Body of pancreas (tissue), 4 donors: ENCODE measurements around the gene SPOCK1. TPM values are rescaled to one million over a fixed set of nuclear protein-coding genes. Genes with fewer than 3 reads are reported as not detected.

Experiments used
- ATAC-seq: fragments of 150-250 bp; one replicate; pipeline ENCODE4 v1.9.1; 2016
- DNase-seq, 4 donors: peaks; one replicate each; pipeline ENCODE4 v3.0.0-alpha.2; 2019
- H3K27ac ChIP-seq, 4 donors: fragments of 200-600 bp; sonication (generic); 1 replicate in 3 of 4; 2 replicates in 1 of 4; pipeline versions ENCODE4 v1.5.1 to v1.6.1; 2016 to 2019; ENCODE audit warnings: mild to moderate bottlenecking in 1 of 4, mixed read lengths in 1 of 4, moderate library complexity in 1 of 4
- H3K27me3 ChIP-seq, 2 donors: fragments of 200-600 bp; sonication (generic); one replicate each; pipeline ENCODE4 v1.6.0; 2016; ENCODE audit warnings: mild to moderate bottlenecking in 1 of 2
- H3K36me3 ChIP-seq, 2 donors: fragments of 200-600 bp; sonication (generic); replicated peaks in 1 of 2; 2 replicates each; pipeline ENCODE4 v1.5.1; 2016; ENCODE audit warnings: low read depth in 2 of 2; ENCODE audit not compliant: insufficient read depth in 1 of 2
- H3K4me1 ChIP-seq: fragments of 200-600 bp; sonication (generic); one replicate; pipeline ENCODE4 v1.6.0; 2016
- H3K4me3 ChIP-seq, 2 donors: fragments of 200-600 bp; sonication (generic); 1 replicate in 1 of 2; 2 replicates in 1 of 2; pipeline ENCODE4 v1.5.1; 2016 to 2019
- H3K9me3 ChIP-seq, 3 donors: fragments of 200-600 bp; sonication (generic); 1 replicate in 2 of 3; 2 replicates in 1 of 3; pipeline ENCODE4 v1.5.1; 2016
- POLR2A ChIP-seq, 3 donors: fragments of 450-650 bp; IDR thresholded peaks; one replicate each; pipeline ENCODE4 v1.6.1; 2016; ENCODE audit warnings: antibody characterized with exemption in 3 of 3, mild to moderate bottlenecking in 2 of 3
- WGBS, 2 donors: methylation state at CpG; one replicate each; pipeline ENCODE4 v1.1.5; 2017; 5-methylcytosine and 5-hydroxymethylcytosine counted together
- intact Hi-C: fragments of 100-400 bp; cut with DNase I; formaldehyde crosslinking; loops from one replicate; pipeline ENCODE4 v1.15.1; 2023
- total RNA-seq, 2 donors: library from RNA; depleted of rRNA; stranded (reverse); fragments of >200 nt; gene quantifications; one replicate each; pipeline ENCODE4 v1.1.0, GENCODE V29; 2016
- TF ChIP-seq, protein P1 (sequence below), 7 experiments: fragments of 450-650 bp in 4 of 7; fragments of 200-600 bp in 3 of 7; sonication (generic) in 3 of 7; IDR thresholded peaks; one replicate each; pipeline ENCODE4 v1.5.1; 2016 to 2019; ENCODE audit warnings: antibody characterized with exemption in 7 of 7

The SPOCK1 gene
- total RNA-seq, 2 donors from 2014 or later: 22.4 to 30.6 TPM

DNA sequence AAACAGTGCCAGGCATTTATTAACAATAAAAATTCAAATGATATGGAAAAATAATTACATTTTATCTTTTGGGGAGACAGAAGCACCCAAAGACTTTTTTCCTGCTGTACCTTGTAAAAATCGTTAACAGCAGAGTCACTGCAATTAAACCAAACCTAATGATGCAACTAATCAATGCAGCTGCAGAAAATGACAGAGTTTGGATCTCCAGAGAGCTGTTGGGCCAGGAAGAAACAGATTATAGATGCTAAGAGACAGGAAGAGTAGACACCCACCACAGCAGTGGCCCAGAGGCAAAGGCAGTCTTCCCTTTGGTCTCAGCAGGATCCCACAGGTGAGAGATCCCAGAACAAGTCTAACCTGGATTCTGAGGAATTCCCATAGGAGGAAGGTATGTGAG is 53.0 kb downstream of the SPOCK1 start:
- no peaks in the 10 kb centered on the region for H3K9me3 ChIP-seq
- intact Hi-C loops: no loop called here
- whole genome bisulfite sequencing, 2 donors: 45 to 48% methylated on average over 1 of the region's 1 CpG
- DNase-seq (no peak), ATAC-seq (no peak)
- no peaks in the 10 kb centered on the region for H3K36me3 ChIP-seq
- TF ChIP-seq, protein P1, sequence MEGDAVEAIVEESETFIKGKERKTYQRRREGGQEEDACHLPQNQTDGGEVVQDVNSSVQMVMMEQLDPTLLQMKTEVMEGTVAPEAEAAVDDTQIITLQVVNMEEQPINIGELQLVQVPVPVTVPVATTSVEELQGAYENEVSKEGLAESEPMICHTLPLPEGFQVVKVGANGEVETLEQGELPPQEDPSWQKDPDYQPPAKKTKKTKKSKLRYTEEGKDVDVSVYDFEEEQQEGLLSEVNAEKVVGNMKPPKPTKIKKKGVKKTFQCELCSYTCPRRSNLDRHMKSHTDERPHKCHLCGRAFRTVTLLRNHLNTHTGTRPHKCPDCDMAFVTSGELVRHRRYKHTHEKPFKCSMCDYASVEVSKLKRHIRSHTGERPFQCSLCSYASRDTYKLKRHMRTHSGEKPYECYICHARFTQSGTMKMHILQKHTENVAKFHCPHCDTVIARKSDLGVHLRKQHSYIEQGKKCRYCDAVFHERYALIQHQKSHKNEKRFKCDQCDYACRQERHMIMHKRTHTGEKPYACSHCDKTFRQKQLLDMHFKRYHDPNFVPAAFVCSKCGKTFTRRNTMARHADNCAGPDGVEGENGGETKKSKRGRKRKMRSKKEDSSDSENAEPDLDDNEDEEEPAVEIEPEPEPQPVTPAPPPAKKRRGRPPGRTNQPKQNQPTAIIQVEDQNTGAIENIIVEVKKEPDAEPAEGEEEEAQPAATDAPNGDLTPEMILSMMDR (IDR thresholded peaks at IDR 0.05): no peak
- TF ChIP-seq POLR2A (IDR thresholded peaks at IDR 0.05): no peak
- no peak overlapping the region for H3K27ac ChIP-seq
- H3K27me3 ChIP-seq: no peaks in the 10 kb centered on the region
- no peaks in the 10 kb centered on the region for H3K4me1 ChIP-seq
- no peak overlapping the region for H3K4me3 ChIP-seq

DNA sequence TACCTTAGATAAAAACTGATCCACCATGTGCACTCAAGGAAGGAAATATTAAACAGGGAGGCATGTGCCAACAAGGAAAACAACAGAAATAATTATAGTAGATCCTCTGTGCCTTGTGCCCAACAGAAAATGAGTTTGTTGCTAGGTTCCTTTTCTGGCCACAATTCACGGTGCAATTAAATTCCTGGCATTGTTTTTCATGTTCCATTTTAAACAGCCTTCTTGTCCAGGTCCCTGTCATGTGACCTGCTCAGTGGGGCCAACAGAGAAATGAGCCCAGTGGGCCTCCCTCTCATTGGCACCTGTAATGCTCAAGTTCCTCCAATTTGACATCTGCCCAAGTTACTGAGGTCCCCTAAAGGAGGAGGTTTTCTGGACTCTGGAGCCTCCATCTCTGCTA is 56.5 kb downstream of the SPOCK1 start:
- Histone ChIP-seq H3K27me3 (no peaks in the 10 kb centered on the region), H3K9me3 (no peaks in the 10 kb centered on the region), H3K4me1 (no peaks in the 10 kb centered on the region), H3K36me3 (no peaks in the 10 kb centered on the region), H3K4me3 (no peak overlapping the region), H3K27ac (no peak overlapping the region)
- 47 to 48% methylated on average over 1 of the region's 1 CpG for WGBS, 2 donors
- no peak for ATAC-seq
- intact Hi-C loops: no loop called here
- no peak for DNase-seq
- no peak for TF ChIP-seq POLR2A (IDR thresholded peaks at IDR 0.05)
- TF ChIP-seq, protein P1 (IDR thresholded peaks at IDR 0.05): no peak

DNA sequence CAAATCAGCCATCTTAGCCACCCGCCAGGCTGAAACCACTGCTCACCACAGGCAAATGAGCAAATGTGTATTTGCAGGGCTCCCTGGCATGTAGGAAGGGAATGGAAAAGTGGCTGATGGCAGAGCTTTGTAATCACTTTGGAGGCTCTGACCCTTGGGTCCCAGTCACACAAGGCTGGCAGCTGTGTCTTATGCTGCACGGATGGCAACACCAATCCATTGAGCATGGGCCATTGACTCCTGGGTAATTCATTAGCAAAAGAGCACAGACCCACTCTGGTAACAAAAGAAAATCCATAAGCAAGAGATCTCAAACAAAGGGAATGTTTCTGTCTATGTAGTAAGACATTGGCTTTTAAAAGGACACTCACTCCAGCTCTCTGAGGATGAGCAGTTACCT is 57.6 kb downstream of the SPOCK1 start:
- 77 to 83% methylated on average over 2 of the region's 2 CpGs for WGBS, 2 donors
- no peaks in the 10 kb centered on the region for H3K4me1 ChIP-seq
- no peaks in the 10 kb centered on the region for H3K36me3 ChIP-seq
- no peak for DNase-seq
- H3K27ac ChIP-seq: no peak overlapping the region
- no peaks in the 10 kb centered on the region for H3K9me3 ChIP-seq
- TF ChIP-seq POLR2A (IDR thresholded peaks at IDR 0.05): no peak
- TF ChIP-seq, protein P1 (IDR thresholded peaks at IDR 0.05): no peak
- H3K4me3 ChIP-seq: no peak overlapping the region
- intact Hi-C loops: no loop called here
- ATAC-seq: no peak
- H3K27me3 ChIP-seq: no peaks in the 10 kb centered on the region

DNA sequence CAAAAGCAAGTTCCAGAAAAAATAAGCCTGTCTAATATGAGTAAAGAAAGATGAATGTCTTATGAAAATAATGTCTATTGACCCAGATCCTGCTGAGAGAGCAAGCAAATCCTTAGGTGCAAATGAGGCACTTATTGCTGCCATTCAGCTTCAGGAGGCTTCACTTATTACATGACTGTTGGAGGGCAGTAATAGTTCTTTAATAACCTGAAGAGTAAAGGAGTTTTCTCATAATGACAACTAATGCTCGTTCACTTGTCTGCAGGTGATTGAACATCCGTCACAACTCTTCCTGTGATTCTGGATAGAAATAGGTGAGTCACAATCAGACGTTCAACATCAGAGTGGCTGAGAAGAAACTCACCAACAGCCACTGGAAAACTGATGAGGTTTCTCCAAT is 58.3 kb downstream of the SPOCK1 start:
- H3K4me3 ChIP-seq: no peak overlapping the region
- no peak overlapping the region for H3K27ac ChIP-seq
- no peaks in the 10 kb centered on the region for H3K36me3 ChIP-seq
- H3K9me3 ChIP-seq: no peaks in the 10 kb centered on the region
- no peaks in the 10 kb centered on the region for H3K27me3 ChIP-seq
- intact Hi-C loops: no loop called here
- TF ChIP-seq POLR2A (IDR thresholded peaks at IDR 0.05): no peak
- no peaks in the 10 kb centered on the region for H3K4me1 ChIP-seq
- no peak for ATAC-seq
- 19 to 34% methylated on average over 3 of the region's 3 CpGs for WGBS, 2 donors
- DNase-seq: no peak

DNA sequence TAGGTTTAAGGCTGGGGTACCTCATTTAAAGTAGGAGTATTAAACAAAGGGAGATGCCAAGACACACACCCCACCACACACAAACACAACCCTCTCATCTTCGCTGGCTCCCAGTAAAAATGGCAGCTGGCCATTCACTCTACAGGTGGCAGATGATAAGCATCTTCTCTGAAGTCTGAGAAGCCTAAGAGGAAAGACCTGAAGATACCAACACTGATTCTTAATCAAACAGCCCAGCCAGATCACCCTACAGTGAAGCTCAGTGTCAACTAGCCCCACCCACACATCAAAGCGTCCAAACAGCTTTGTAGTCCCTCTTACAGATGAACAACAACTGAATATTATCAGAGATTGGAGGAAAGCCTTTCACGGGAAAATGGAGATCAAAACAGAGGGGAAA is 59.5 kb downstream of the SPOCK1 start:
- H3K4me3 ChIP-seq: no peak overlapping the region
- ATAC-seq (no peak), DNase-seq (no peak)
- WGBS, 2 donors: 40 to 55% methylated on average over 3 of the region's 3 CpGs
- H3K4me1 ChIP-seq: no peaks in the 10 kb centered on the region
- no peaks in the 10 kb centered on the region for H3K9me3 ChIP-seq
- no peaks in the 10 kb centered on the region for H3K36me3 ChIP-seq
- no peak overlapping the region for H3K27ac ChIP-seq
- no peaks in the 10 kb centered on the region for H3K27me3 ChIP-seq
- intact Hi-C loops: no loop called here
- no peak for TF ChIP-seq POLR2A (IDR thresholded peaks at IDR 0.05)
- TF ChIP-seq, protein P1 (IDR thresholded peaks at IDR 0.05): no peak
